HepG2 (cell line): Measurements from ENCODE around the gene BSG. TPM values are rescaled to one million over a fixed set of nuclear protein-coding genes. Genes with fewer than 3 reads are reported as not detected.
A peak's percentile ranks its signal among the peaks of the same experiment; 100 is the strongest.

ENCODE experiments used
- FOXM1 ChIP-seq: sonication (generic); formaldehyde crosslinking; IDR thresholded peaks from 2 replicates; pipeline ENCODE4 v1.5.0; 2020; ENCODE audit warnings: missing genetic modification reagents
- GPN1 ChIP-seq: sonication (generic); formaldehyde crosslinking; IDR thresholded peaks from 2 replicates; pipeline ENCODE4 v1.5.1; 2020; ENCODE audit warnings: missing genetic modification reagents, borderline replicate concordance
- HNRNPL ChIP-seq: fragments of 200-400 bp; formaldehyde crosslinking; IDR thresholded peaks from 2 replicates; pipeline ENCODE4 v1.6.1; 2017; ENCODE audit warnings: mild to moderate bottlenecking, low read depth, low read length
- HOXA5 ChIP-seq: sonication (generic); formaldehyde crosslinking; IDR thresholded peaks from 2 replicates; pipeline ENCODE4 v1.4.0; 2020; ENCODE audit warnings: missing genetic modification reagents
- MYNN ChIP-seq: sonication (generic); formaldehyde crosslinking; IDR thresholded peaks from 2 replicates; pipeline ENCODE4 v1.4.0; 2020; ENCODE audit warnings: mild to moderate bottlenecking, low read depth, missing genetic modification reagents
- PHF20 ChIP-seq: sonication (generic); formaldehyde crosslinking; IDR thresholded peaks from 2 replicates; pipeline ENCODE4 v1.5.0; 2020; ENCODE audit warnings: mild to moderate bottlenecking, missing genetic modification reagents
- TBX2 ChIP-seq: sonication (generic); formaldehyde crosslinking; IDR thresholded peaks from 2 replicates; pipeline ENCODE4 v1.5.0; 2020; ENCODE audit warnings: missing genetic modification reagents, mild to moderate bottlenecking, borderline replicate concordance
- ZNF20 ChIP-seq: sonication (generic); formaldehyde crosslinking; IDR thresholded peaks from 2 replicates; pipeline ENCODE4 v1.4.0; 2020; ENCODE audit warnings: mild to moderate bottlenecking, moderate library complexity, missing genetic modification reagents
- ZNF33B ChIP-seq: sonication (generic); formaldehyde crosslinking; IDR thresholded peaks from 2 replicates; pipeline ENCODE4 v1.5.1; 2020; ENCODE audit warnings: mild to moderate bottlenecking, missing genetic modification reagents
- ZNF430 ChIP-seq: sonication (generic); formaldehyde crosslinking; IDR thresholded peaks from 2 replicates; pipeline ENCODE4 v1.9.0; 2021; ENCODE audit warnings: mild to moderate bottlenecking, missing genetic modification reagents
- ZNF543 ChIP-seq: sonication (generic); formaldehyde crosslinking; IDR thresholded peaks from 2 replicates; pipeline ENCODE4 v1.4.0; 2020; ENCODE audit warnings: mild to moderate bottlenecking, missing genetic modification reagents
- ZNF652 ChIP-seq: IDR thresholded peaks from 2 replicates; pipeline ENCODE4 v1.6.1; 2016; ENCODE audit warnings: low read depth, borderline replicate concordance
- ZNF773 ChIP-seq: sonication (generic); formaldehyde crosslinking; IDR thresholded peaks from 2 replicates; pipeline ENCODE4 v1.4.0; 2020; ENCODE audit warnings: missing genetic modification reagents, borderline replicate concordance
- ZSCAN29 ChIP-seq: sonication (generic); formaldehyde crosslinking; conservative IDR thresholded peaks from 2 replicates; pipeline ENCODE4 v1.4.0; 2020; ENCODE audit warnings: mild to moderate bottlenecking, missing genetic modification reagents
- ZSCAN31 ChIP-seq: sonication (generic); formaldehyde crosslinking; IDR thresholded peaks from 2 replicates; pipeline ENCODE4 v1.5.0; 2020; ENCODE audit warnings: low read depth, mild to moderate bottlenecking, missing genetic modification reagents
- polyA plus RNA-seq, 8 experiments: library from polyadenylated mRNA; depleted of rRNA in 3 of 8; stranded (reverse) in 7 of 8; unstranded in 1 of 8; fragments of >200 nt; fragmentation: Illumina TruSeq in 4 of 8; extraction: Trizol in 4 of 8; gene quantifications; 2 replicates each; pipeline versions ENCODE4 v1.2.1 to v1.2.3, GENCODE V29; 2011 to 2016; ENCODE audit warnings: low read depth in 4 of 8, missing spikeins in 1 of 8, mixed read lengths in 1 of 8; ENCODE audit not compliant: insufficient read depth in 1 of 8
- total RNA-seq, 5 experiments: library from RNA; depleted of rRNA; stranded (reverse); fragments of >200 nt; fragmentation: Illumina TruSeq; extraction: Trizol; gene quantifications; 2 replicates each; pipeline ENCODE4 v1.2.3, GENCODE V29; 2016; ENCODE audit warnings: low read depth in 1 of 5
- TF ChIP-seq, protein P1 (sequence below): sonication (generic); formaldehyde crosslinking; IDR thresholded peaks from 2 replicates; pipeline ENCODE4 v1.8.1; 2023; ENCODE audit warnings: mild to moderate bottlenecking, missing genetic modification reagents
- TF ChIP-seq, protein P2 (sequence below): IDR thresholded peaks from 2 replicates; pipeline ENCODE4 v1.6.1; 2012; ENCODE audit warnings: inconsistent platforms
- TF ChIP-seq, protein P3 (sequence below): sonication (generic); formaldehyde crosslinking; IDR thresholded peaks from 2 replicates; pipeline ENCODE4 v1.4.0; 2020; ENCODE audit warnings: mild to moderate bottlenecking, low read depth, missing genetic modification reagents
- TF ChIP-seq, protein P4 (sequence below): sonication (generic); formaldehyde crosslinking; IDR thresholded peaks from 2 replicates; pipeline ENCODE4 v1.4.0; 2020; ENCODE audit warnings: missing genetic modification reagents, mild to moderate bottlenecking, borderline replicate concordance
- TF ChIP-seq, protein P5 (sequence below): sonication (generic); formaldehyde crosslinking; IDR thresholded peaks from 2 replicates; pipeline ENCODE4 v1.4.0; 2020; ENCODE audit warnings: low read depth, missing genetic modification reagents

The BSG gene
- total and polyA plus RNA-seq, 2 of the 13 experiments (the other 11 are each of a cell fraction or from before 2014, with no cell fraction given): 309 to 754 TPM

DNA sequence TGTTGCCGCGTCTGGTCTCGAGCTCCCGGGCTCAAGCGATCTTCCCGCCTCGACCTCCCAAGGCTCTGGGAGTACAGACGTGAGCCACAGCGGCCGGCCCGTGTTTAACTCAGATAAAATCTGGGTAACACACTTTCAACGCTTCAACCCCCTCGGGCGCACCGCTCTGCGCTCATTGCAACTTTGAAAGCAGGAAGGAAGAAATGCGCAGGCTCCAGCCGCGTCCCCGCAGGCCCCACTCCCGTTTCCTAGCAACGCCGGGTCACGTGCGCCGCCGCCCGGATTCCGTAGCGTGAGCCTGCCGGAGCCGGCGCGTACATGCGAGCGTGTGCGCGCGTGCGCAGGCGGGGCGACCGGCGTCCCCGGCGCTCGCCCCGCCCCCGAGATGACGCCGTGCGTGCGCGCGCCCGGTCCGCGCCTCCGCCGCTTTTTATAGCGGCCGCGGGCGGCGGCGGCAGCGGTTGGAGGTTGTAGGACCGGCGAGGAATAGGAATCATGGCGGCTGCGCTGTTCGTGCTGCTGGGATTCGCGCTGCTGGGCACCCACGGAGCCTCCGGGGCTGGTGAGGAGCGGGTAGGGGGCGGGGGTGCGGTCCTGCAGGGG lies at the start of gene BSG (continued):
- TF ChIP-seq PHF20 (peak; percentile 7; the same call in 1 of the 2 replicates), ZNF773 (CRISPR knock-in tag) (peak; percentile 47; the same call in 1 of the 2 replicates), TBX2 (no peak; the same call in 1 of the 2 replicates), FOXM1 (no peak), ZNF20 (CRISPR knock-in tag) (no peak), ZNF543 (CRISPR knock-in tag) (no peak), ZNF33B (CRISPR knock-in tag) (no peak), GPN1 (CRISPR knock-in tag) (no peak), ZSCAN29 (CRISPR knock-in tag) (no peak; the same call in 1 of the 2 replicates), ZNF430 (CRISPR knock-in tag) (peak; percentile 36; the same call in 1 of the 2 replicates), HNRNPL (no peak), MYNN (no peak), HOXA5 (CRISPR knock-in tag) (peak; percentile 44; the same call in 1 of the 2 replicates), ZNF652 (CRISPR knock-in tag) (no peak), ZSCAN31 (no peak; the same call in 1 of the 2 replicates)
- TF ChIP-seq, protein P1, sequence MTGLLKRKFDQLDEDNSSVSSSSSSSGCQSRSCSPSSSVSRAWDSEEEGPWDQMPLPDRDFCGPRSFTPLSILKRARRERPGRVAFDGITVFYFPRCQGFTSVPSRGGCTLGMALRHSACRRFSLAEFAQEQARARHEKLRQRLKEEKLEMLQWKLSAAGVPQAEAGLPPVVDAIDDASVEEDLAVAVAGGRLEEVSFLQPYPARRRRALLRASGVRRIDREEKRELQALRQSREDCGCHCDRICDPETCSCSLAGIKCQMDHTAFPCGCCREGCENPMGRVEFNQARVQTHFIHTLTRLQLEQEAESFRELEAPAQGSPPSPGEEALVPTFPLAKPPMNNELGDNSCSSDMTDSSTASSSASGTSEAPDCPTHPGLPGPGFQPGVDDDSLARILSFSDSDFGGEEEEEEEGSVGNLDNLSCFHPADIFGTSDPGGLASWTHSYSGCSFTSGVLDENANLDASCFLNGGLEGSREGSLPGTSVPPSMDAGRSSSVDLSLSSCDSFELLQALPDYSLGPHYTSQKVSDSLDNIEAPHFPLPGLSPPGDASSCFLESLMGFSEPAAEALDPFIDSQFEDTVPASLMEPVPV (CRISPR knock-in tag): 0 out of 2 replicates have a peak, but pooled peaks have one; percentile 39
- TF ChIP-seq, protein P2, sequence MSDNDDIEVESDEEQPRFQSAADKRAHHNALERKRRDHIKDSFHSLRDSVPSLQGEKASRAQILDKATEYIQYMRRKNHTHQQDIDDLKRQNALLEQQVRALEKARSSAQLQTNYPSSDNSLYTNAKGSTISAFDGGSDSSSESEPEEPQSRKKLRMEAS: peak; percentile 82
- TF ChIP-seq, protein P3, sequence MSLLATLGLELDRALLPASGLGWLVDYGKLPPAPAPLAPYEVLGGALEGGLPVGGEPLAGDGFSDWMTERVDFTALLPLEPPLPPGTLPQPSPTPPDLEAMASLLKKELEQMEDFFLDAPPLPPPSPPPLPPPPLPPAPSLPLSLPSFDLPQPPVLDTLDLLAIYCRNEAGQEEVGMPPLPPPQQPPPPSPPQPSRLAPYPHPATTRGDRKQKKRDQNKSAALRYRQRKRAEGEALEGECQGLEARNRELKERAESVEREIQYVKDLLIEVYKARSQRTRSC (CRISPR knock-in tag): 0 out of 2 replicates have a peak, but pooled peaks have one; percentile 68
- TF ChIP-seq, protein P4, sequence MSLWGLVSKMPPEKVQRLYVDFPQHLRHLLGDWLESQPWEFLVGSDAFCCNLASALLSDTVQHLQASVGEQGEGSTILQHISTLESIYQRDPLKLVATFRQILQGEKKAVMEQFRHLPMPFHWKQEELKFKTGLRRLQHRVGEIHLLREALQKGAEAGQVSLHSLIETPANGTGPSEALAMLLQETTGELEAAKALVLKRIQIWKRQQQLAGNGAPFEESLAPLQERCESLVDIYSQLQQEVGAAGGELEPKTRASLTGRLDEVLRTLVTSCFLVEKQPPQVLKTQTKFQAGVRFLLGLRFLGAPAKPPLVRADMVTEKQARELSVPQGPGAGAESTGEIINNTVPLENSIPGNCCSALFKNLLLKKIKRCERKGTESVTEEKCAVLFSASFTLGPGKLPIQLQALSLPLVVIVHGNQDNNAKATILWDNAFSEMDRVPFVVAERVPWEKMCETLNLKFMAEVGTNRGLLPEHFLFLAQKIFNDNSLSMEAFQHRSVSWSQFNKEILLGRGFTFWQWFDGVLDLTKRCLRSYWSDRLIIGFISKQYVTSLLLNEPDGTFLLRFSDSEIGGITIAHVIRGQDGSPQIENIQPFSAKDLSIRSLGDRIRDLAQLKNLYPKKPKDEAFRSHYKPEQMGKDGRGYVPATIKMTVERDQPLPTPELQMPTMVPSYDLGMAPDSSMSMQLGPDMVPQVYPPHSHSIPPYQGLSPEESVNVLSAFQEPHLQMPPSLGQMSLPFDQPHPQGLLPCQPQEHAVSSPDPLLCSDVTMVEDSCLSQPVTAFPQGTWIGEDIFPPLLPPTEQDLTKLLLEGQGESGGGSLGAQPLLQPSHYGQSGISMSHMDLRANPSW (CRISPR knock-in tag): no peak
- TF ChIP-seq, protein P5, sequence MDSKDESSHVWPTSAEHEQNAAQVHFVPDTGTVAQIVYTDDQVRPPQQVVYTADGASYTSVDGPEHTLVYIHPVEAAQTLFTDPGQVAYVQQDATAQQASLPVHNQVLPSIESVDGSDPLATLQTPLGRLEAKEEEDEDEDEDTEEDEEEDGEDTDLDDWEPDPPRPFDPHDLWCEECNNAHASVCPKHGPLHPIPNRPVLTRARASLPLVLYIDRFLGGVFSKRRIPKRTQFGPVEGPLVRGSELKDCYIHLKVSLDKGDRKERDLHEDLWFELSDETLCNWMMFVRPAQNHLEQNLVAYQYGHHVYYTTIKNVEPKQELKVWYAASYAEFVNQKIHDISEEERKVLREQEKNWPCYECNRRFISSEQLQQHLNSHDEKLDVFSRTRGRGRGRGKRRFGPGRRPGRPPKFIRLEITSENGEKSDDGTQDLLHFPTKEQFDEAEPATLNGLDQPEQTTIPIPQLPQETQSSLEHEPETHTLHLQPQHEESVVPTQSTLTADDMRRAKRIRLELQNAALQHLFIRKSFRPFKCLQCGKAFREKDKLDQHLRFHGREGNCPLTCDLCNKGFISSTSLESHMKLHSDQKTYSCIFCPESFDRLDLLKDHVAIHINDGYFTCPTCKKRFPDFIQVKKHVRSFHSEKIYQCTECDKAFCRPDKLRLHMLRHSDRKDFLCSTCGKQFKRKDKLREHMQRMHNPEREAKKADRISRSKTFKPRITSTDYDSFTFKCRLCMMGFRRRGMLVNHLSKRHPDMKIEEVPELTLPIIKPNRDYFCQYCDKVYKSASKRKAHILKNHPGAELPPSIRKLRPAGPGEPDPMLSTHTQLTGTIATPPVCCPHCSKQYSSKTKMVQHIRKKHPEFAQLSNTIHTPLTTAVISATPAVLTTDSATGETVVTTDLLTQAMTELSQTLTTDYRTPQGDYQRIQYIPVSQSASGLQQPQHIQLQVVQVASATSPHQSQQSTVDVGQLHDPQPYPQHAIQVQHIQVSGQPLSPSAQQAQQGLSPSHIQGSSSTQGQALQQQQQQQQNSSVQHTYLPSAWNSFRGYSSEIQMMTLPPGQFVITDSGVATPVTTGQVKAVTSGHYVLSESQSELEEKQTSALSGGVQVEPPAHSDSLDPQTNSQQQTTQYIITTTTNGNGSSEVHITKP (CRISPR knock-in tag): no peak
